SK-N-SH (cell line): ENCODE measurements around the gene DUSP16. TPM values are rescaled to one million over a fixed set of nuclear protein-coding genes. Genes with fewer than 3 reads are reported as not detected.

ENCODE experiments used
- CTCF ChIA-PET: fragments of 300-600, 350-600 bp; formaldehyde crosslinking; extraction: SDS; loops from one replicate; lab custom pipeline; 2021; lab: Yijun Ruan, JAX
- POLR2A ChIA-PET: fragments of 350-600 bp; sonication (Branson Sonifier 250); formaldehyde crosslinking; extraction: SDS; loops from one replicate; lab custom pipeline; 2020; ENCODE audit warnings: antibody characterized with exemption, inconsistent platforms; lab: Yijun Ruan, JAX
- DNase-seq: peaks from one replicate; pipeline ENCODE4 v3.0.0; 2012
- H2AFZ ChIP-seq: fragments of 200-600 bp; sonication (generic); 2 replicates; pipeline ENCODE4 v1.8.1; 2016; ENCODE audit warnings: antibody characterized with exemption, mild to moderate bottlenecking, low read depth
- H3F3A ChIP-seq: fragments of 200-600 bp; sonication (generic); replicated peaks from 2 replicates; pipeline ENCODE3; 2016; ENCODE audit warnings: antibody characterized with exemption, mild to moderate bottlenecking; ENCODE audit not compliant: insufficient read depth
- H3K27ac ChIP-seq, 2 experiments: fragments of 200-500 bp in 1 of 2; fragments of 200-600 bp in 1 of 2; sonication (Bioruptor generic) in 1 of 2; sonication (generic), shearing (Covaris generic) in 1 of 2; 2 replicates each; pipeline versions ENCODE4 v1.5.1 to v1.6.1; 2014 to 2016; ENCODE audit warnings: low read depth in 2 of 2, inconsistent platforms in 1 of 2, low read length in 1 of 2, mild to moderate bottlenecking in 1 of 2, mixed read lengths in 1 of 2
- H3K27me3 ChIP-seq: fragments of 200-600 bp; sonication (generic), shearing (Covaris generic); 2 replicates; pipeline ENCODE4 v1.6.1; 2016; ENCODE audit warnings: mixed run types; ENCODE audit not compliant: insufficient read depth
- H3K36me3 ChIP-seq, 2 experiments: fragments of 200-500 bp in 1 of 2; fragments of 200-600 bp in 1 of 2; sonication (Bioruptor generic) in 1 of 2; sonication (generic) in 1 of 2; replicated peaks in 1 of 2; 2 replicates each; pipeline versions ENCODE3 to v1.5.1; 2014 to 2016; ENCODE audit warnings: low read length in 1 of 2, mild to moderate bottlenecking in 1 of 2; ENCODE audit not compliant: insufficient read depth in 2 of 2, control insufficient read depth in 1 of 2
- H3K4me1 ChIP-seq, 2 experiments: fragments of 200-500 bp in 1 of 2; fragments of 200-600 bp in 1 of 2; sonication (Bioruptor generic) in 1 of 2; sonication (generic), shearing (Covaris generic) in 1 of 2; 2 replicates each; pipeline versions ENCODE4 v1.5.1 to v1.6.1; 2014 to 2016; ENCODE audit warnings: low read depth in 1 of 2, low read length in 1 of 2, mixed run types in 1 of 2; ENCODE audit not compliant: insufficient read depth in 2 of 2, control insufficient read depth in 1 of 2
- H3K4me2 ChIP-seq: fragments of 200-600 bp; sonication (generic), shearing (Covaris generic); 2 replicates; pipeline ENCODE4 v1.6.1; 2017; ENCODE audit warnings: mixed run types
- H3K4me3 ChIP-seq, 2 experiments: fragments of 200-500 bp in 1 of 2; fragments of 200-600 bp in 1 of 2; sonication (Bioruptor generic) in 1 of 2; sonication (generic), shearing (Covaris generic) in 1 of 2; 2 replicates each; pipeline versions ENCODE4 v1.5.1 to v1.8.1; 2014 to 2016; ENCODE audit warnings: low read depth in 2 of 2, inconsistent platforms in 1 of 2, low read length in 1 of 2, mild to moderate bottlenecking in 1 of 2, mixed read lengths in 1 of 2, moderate library complexity in 1 of 2
- H3K79me2 ChIP-seq: fragments of 200-600 bp; sonication (generic); 2 replicates; pipeline ENCODE4 v1.8.1; 2017; ENCODE audit warnings: mild to moderate bottlenecking; ENCODE audit not compliant: insufficient read depth
- H3K9ac ChIP-seq: fragments of 200-600 bp; sonication (generic); 2 replicates; pipeline ENCODE4 v1.6.1; 2017; ENCODE audit warnings: mixed run types
- H3K9me2 ChIP-seq: fragments of 200-600 bp; sonication (generic); 2 replicates; pipeline ENCODE4 v1.6.1; 2017; ENCODE audit warnings: mixed run types
- H3K9me3 ChIP-seq: fragments of 200-600 bp; sonication (generic); 2 replicates; pipeline ENCODE4 v1.6.1; 2017; ENCODE audit warnings: mixed run types, mild to moderate bottlenecking, moderate library complexity
- H4K20me1 ChIP-seq: fragments of 200-600 bp; sonication (generic); 2 replicates; pipeline ENCODE4 v1.6.1; 2017; ENCODE audit warnings: mild to moderate bottlenecking, mixed run types; ENCODE audit not compliant: insufficient read depth
- ELF1 ChIP-seq: IDR thresholded peaks from 2 replicates; pipeline ENCODE4 v1.4.0; 2012
- EZH2phosphoT487 ChIP-seq: fragments of 200-600 bp; sonication (generic); IDR thresholded peaks from 2 replicates; pipeline ENCODE4 v1.6.1; 2017; ENCODE audit warnings: low read depth, mixed run types, mild to moderate bottlenecking, antibody characterized with exemption, moderate library complexity, borderline replicate concordance
- GABPA ChIP-seq: IDR thresholded peaks from 2 replicates; pipeline ENCODE4 v1.4.0; 2012; ENCODE audit warnings: low read depth, mild to moderate bottlenecking
- GATA2 ChIP-seq: sonication (generic); formaldehyde crosslinking; IDR thresholded peaks from 2 replicates; pipeline ENCODE4 v1.5.0; 2020; ENCODE audit warnings: mild to moderate bottlenecking, missing genetic modification reagents
- MXI1 ChIP-seq: IDR thresholded peaks from 2 replicates; pipeline ENCODE4 v1.6.1; 2012; ENCODE audit warnings: mild to moderate bottlenecking, low read depth, low read length, improper control_type of control experiment
- NRF1 ChIP-seq: IDR thresholded peaks from 2 replicates; pipeline ENCODE4 v1.6.1; 2012; ENCODE audit warnings: low read depth, mild to moderate bottlenecking, low read length
- POLR2AphosphoS5 ChIP-seq: IDR thresholded peaks from 2 replicates; pipeline ENCODE4 v1.6.1; 2012; ENCODE audit warnings: low read depth, low read length
- RCOR1 ChIP-seq: fragments of 150-350 bp; IDR thresholded peaks from 2 replicates; pipeline ENCODE4 v1.6.1; 2017; ENCODE audit warnings: antibody characterized with exemption, low read length
- RXRA ChIP-seq: IDR thresholded peaks from 2 replicates; pipeline ENCODE4 v1.4.0; 2012; ENCODE audit warnings: low read depth, mild to moderate bottlenecking, borderline replicate concordance
- TAF1 ChIP-seq: IDR thresholded peaks from 2 replicates; pipeline ENCODE4 v1.6.1; 2012; ENCODE audit warnings: low read depth, mild to moderate bottlenecking, low read length, moderate library complexity, borderline replicate concordance
- TCF12 ChIP-seq: IDR thresholded peaks from 2 replicates; pipeline ENCODE4 v1.4.0; 2012
- WGBS: methylation state at CpG from one replicate; pipeline ENCODE4 v1.1.6; 2017; ENCODE audit warnings: low lambda C conversion rate; 5-methylcytosine and 5-hydroxymethylcytosine counted together
- polyA plus RNA-seq, 3 experiments: library from polyadenylated mRNA; depleted of rRNA; stranded (reverse); fragments of >200 nt; gene quantifications; 2 replicates each; pipeline ENCODE4 v1.2.3, GENCODE V29; 2012
- TF ChIP-seq, protein P1 (sequence below): IDR thresholded peaks from 2 replicates; pipeline ENCODE4 v1.4.0; 2012; ENCODE audit warnings: low read depth, borderline replicate concordance
- TF ChIP-seq, protein P2 (sequence below): IDR thresholded peaks from 2 replicates; pipeline ENCODE4 v1.4.0; 2012; ENCODE audit warnings: low read depth
- TF ChIP-seq, protein P3 (sequence below): IDR thresholded peaks from 2 replicates; pipeline ENCODE4; 2012
- TF ChIP-seq, protein P4 (sequence below): IDR thresholded peaks from 2 replicates; pipeline ENCODE4 v1.6.1; 2012; ENCODE audit warnings: mild to moderate bottlenecking, low read depth, low read length, moderate library complexity
- TF ChIP-seq, protein P5 (sequence below): fragments of 200-600 bp; sonication (generic); IDR thresholded peaks from 2 replicates; pipeline ENCODE4 v1.6.1; 2017; ENCODE audit warnings: antibody characterized with exemption, mild to moderate bottlenecking, moderate library complexity
- TF ChIP-seq, protein P6 (sequence below): IDR thresholded peaks from 2 replicates; pipeline ENCODE4 v1.4.0; 2012; ENCODE audit warnings: low read depth, borderline replicate concordance

Gene DUSP16
- polyA plus RNA-seq, 1 of the 3 experiments (the other 2 are of a cell fraction) = 7.1 TPM

GRCh38 chr12:12447236-12447635 is 115.4 kb downstream of the DUSP16 start (continued):
- TF ChIP-seq NRF1 = no peak
- no peak for TF ChIP-seq GATA2
- no peak for TF ChIP-seq GABPA
- TF ChIP-seq, protein P1, sequence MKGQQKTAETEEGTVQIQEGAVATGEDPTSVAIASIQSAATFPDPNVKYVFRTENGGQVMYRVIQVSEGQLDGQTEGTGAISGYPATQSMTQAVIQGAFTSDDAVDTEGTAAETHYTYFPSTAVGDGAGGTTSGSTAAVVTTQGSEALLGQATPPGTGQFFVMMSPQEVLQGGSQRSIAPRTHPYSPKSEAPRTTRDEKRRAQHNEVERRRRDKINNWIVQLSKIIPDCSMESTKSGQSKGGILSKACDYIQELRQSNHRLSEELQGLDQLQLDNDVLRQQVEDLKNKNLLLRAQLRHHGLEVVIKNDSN = no peak
- TF ChIP-seq RCOR1 = no peak
- TF ChIP-seq MXI1 = no peak
- no peak for TF ChIP-seq TCF12
- no peak for TF ChIP-seq EZH2phosphoT487
- TF ChIP-seq, protein P2, sequence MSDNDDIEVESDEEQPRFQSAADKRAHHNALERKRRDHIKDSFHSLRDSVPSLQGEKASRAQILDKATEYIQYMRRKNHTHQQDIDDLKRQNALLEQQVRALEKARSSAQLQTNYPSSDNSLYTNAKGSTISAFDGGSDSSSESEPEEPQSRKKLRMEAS = no peak
- TF ChIP-seq RXRA = no peak
- TF ChIP-seq, all 33 proteins: peak for 0

- Histone ChIP-seq H3F3A (peaks cover 11% of the 10 kb centered on the region), H3K27me3 (no peaks in the 10 kb centered on the region), H4K20me1 (no peaks in the 10 kb centered on the region), H3K4me3 (no peak overlapping the region), H3K4me1 (peaks cover 3 to 10% of the 10 kb centered on the region in 2 experiments; a peak in 3 of 4 replicates), H3K9ac (no peak overlapping the region), H2AFZ (no peak overlapping the region), H3K9me2 (no peaks in the 10 kb centered on the region), H3K79me2 (no peaks in the 10 kb centered on the region), H3K27ac (no peak overlapping the region), H3K9me3 (no peaks in the 10 kb centered on the region), H3K36me3 (no peaks in the 10 kb centered on the region), H3K4me2 (no peak overlapping the region)
- WGBS = 92% methylated on average over 3 of the region's 3 CpGs
- DNase-seq = no peak
- TF ChIP-seq TCF12 = no peak
- no peak for TF ChIP-seq TAF1
- TF ChIP-seq POLR2AphosphoS5 = no peak
- TF ChIP-seq, protein P3, sequence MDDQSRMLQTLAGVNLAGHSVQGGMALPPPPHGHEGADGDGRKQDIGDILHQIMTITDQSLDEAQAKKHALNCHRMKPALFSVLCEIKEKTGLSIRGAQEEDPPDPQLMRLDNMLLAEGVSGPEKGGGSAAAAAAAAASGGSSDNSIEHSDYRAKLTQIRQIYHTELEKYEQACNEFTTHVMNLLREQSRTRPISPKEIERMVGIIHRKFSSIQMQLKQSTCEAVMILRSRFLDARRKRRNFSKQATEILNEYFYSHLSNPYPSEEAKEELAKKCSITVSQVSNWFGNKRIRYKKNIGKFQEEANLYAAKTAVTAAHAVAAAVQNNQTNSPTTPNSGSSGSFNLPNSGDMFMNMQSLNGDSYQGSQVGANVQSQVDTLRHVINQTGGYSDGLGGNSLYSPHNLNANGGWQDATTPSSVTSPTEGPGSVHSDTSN = no peak
- TF ChIP-seq NRF1 = no peak
- TF ChIP-seq, protein P4, sequence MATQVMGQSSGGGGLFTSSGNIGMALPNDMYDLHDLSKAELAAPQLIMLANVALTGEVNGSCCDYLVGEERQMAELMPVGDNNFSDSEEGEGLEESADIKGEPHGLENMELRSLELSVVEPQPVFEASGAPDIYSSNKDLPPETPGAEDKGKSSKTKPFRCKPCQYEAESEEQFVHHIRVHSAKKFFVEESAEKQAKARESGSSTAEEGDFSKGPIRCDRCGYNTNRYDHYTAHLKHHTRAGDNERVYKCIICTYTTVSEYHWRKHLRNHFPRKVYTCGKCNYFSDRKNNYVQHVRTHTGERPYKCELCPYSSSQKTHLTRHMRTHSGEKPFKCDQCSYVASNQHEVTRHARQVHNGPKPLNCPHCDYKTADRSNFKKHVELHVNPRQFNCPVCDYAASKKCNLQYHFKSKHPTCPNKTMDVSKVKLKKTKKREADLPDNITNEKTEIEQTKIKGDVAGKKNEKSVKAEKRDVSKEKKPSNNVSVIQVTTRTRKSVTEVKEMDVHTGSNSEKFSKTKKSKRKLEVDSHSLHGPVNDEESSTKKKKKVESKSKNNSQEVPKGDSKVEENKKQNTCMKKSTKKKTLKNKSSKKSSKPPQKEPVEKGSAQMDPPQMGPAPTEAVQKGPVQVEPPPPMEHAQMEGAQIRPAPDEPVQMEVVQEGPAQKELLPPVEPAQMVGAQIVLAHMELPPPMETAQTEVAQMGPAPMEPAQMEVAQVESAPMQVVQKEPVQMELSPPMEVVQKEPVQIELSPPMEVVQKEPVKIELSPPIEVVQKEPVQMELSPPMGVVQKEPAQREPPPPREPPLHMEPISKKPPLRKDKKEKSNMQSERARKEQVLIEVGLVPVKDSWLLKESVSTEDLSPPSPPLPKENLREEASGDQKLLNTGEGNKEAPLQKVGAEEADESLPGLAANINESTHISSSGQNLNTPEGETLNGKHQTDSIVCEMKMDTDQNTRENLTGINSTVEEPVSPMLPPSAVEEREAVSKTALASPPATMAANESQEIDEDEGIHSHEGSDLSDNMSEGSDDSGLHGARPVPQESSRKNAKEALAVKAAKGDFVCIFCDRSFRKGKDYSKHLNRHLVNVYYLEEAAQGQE = no peak
- no peak for TF ChIP-seq ELF1
- TF ChIP-seq, protein P5, sequence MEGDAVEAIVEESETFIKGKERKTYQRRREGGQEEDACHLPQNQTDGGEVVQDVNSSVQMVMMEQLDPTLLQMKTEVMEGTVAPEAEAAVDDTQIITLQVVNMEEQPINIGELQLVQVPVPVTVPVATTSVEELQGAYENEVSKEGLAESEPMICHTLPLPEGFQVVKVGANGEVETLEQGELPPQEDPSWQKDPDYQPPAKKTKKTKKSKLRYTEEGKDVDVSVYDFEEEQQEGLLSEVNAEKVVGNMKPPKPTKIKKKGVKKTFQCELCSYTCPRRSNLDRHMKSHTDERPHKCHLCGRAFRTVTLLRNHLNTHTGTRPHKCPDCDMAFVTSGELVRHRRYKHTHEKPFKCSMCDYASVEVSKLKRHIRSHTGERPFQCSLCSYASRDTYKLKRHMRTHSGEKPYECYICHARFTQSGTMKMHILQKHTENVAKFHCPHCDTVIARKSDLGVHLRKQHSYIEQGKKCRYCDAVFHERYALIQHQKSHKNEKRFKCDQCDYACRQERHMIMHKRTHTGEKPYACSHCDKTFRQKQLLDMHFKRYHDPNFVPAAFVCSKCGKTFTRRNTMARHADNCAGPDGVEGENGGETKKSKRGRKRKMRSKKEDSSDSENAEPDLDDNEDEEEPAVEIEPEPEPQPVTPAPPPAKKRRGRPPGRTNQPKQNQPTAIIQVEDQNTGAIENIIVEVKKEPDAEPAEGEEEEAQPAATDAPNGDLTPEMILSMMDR = no peak
- TF ChIP-seq, protein P6, sequence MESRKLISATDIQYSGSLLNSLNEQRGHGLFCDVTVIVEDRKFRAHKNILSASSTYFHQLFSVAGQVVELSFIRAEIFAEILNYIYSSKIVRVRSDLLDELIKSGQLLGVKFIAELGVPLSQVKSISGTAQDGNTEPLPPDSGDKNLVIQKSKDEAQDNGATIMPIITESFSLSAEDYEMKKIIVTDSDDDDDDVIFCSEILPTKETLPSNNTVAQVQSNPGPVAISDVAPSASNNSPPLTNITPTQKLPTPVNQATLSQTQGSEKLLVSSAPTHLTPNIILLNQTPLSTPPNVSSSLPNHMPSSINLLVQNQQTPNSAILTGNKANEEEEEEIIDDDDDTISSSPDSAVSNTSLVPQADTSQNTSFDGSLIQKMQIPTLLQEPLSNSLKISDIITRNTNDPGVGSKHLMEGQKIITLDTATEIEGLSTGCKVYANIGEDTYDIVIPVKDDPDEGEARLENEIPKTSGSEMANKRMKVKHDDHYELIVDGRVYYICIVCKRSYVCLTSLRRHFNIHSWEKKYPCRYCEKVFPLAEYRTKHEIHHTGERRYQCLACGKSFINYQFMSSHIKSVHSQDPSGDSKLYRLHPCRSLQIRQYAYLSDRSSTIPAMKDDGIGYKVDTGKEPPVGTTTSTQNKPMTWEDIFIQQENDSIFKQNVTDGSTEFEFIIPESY = no peak
- TF ChIP-seq RCOR1 = no peak
- CTCF ChIA-PET = no interaction called here
- POLR2A ChIA-PET = no interaction called here
Observed at GRCh38 chr12:12446786-12447185, 115.9 kb downstream of the DUSP16 start.
